SU-DHL-6 (cell line): ENCODE measurements around the gene COL4A2.

Experiments
- H2AFZ ChIP-seq: fragments of 200-600 bp; sonication (generic); 2 replicates; pipeline ENCODE4 v1.6.1; 2014; ENCODE audit warnings: low read depth, mild to moderate bottlenecking, moderate library complexity, mixed read lengths, antibody characterized with exemption, low read length; ENCODE audit not compliant: severe bottlenecking
- H3F3A ChIP-seq: fragments of 200-600 bp; shearing (Covaris generic); 2 replicates; pipeline ENCODE4 v1.6.0; 2016; ENCODE audit warnings: antibody characterized with exemption, mild to moderate bottlenecking; ENCODE audit not compliant: insufficient read depth
- H3K27ac ChIP-seq: fragments of 200-600 bp; sonication (generic); 2 replicates; pipeline ENCODE4 v1.5.1; 2016; ENCODE audit warnings: low read depth, mild to moderate bottlenecking, low read length, moderate library complexity, mixed read lengths
- H3K27me3 ChIP-seq: fragments of 200-600 bp; sonication (generic), shearing (Covaris generic); 2 replicates; pipeline ENCODE4 v1.6.0; 2014; ENCODE audit warnings: mild to moderate bottlenecking, low read length
- H3K36me3 ChIP-seq: fragments of 200-600 bp; sonication (generic); 2 replicates; pipeline ENCODE4 v1.6.1; 2014; ENCODE audit warnings: mild to moderate bottlenecking, low read length, mixed read lengths
- H3K4me2 ChIP-seq: fragments of 300-600, 200-600 bp; shearing (Covaris generic), sonication (generic); 2 replicates; pipeline ENCODE4 v1.6.0; 2014; ENCODE audit warnings: low read length, low read depth, mild to moderate bottlenecking; ENCODE audit not compliant: poor library complexity, severe bottlenecking
- H3K4me3 ChIP-seq: fragments of 200-600 bp; sonication (generic); 2 replicates; pipeline ENCODE4 v1.5.1; 2014; ENCODE audit warnings: antibody characterized with exemption, low read length, mild to moderate bottlenecking, mixed read lengths; ENCODE audit not compliant: insufficient read depth, poor library complexity, severe bottlenecking
- H3K79me2 ChIP-seq: fragments of 200-600 bp; sonication (generic); 2 replicates; pipeline ENCODE4 v1.6.1; 2014; ENCODE audit warnings: mild to moderate bottlenecking, low read length, moderate library complexity; ENCODE audit not compliant: insufficient read depth
- H3K9ac ChIP-seq: fragments of 200-600 bp; sonication (generic); 2 replicates; pipeline ENCODE4 v1.7.0; 2014; ENCODE audit warnings: mild to moderate bottlenecking, low read length
- H3K9me2 ChIP-seq: fragments of 200-600 bp; sonication (generic); replicated peaks from 2 replicates; pipeline ENCODE4 v1.6.1; 2014; ENCODE audit warnings: low read length; ENCODE audit not compliant: insufficient read depth
- H3K9me3 ChIP-seq: fragments of 200-600 bp; sonication (generic); 2 replicates; pipeline ENCODE4 v1.6.1; 2014; ENCODE audit warnings: low read length, mixed read lengths; ENCODE audit not compliant: insufficient read depth
- H4K20me1 ChIP-seq: fragments of 200-600 bp; sonication (generic); 2 replicates; pipeline ENCODE4 v1.6.1; 2014; ENCODE audit warnings: low read depth, mild to moderate bottlenecking, antibody characterized with exemption, low read length, moderate library complexity, mixed read lengths
- EZH2phosphoT487 ChIP-seq: fragments of 200-600 bp; sonication (generic), shearing (Covaris generic); conservative IDR thresholded peaks from 2 replicates; pipeline ENCODE4 v1.6.1; 2018; ENCODE audit warnings: mild to moderate bottlenecking, antibody characterized with exemption, low read length, moderate library complexity, mixed read lengths
- TF ChIP-seq, protein P1 (sequence below): fragments of 200-600 bp; sonication (generic); IDR thresholded peaks from one replicate; pipeline ENCODE4 v1.5.1; 2017; ENCODE audit warnings: antibody characterized with exemption, mild to moderate bottlenecking, low read length, moderate library complexity; ENCODE audit not compliant: insufficient read depth, poor library complexity, severe bottlenecking

The COL4A2 gene

DNA sequence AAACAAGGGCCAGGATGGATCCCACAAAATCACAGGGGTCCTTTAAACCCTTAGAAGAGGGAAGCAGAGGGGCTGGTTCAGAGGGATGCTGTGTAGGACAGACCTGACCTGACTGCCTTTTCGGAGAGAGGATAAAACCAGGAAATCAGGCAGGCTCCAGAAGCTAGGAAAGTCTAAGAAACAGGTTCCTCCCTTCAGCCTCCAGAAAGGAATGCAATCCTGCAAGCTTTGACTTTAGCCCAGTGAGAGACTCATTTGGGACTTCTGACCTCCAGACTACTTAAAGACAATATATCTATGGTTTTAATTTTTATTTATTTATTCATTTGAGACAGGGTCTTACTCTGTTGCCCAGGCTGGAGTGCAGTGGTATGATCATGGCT lies 249.1 kb downstream of the COL4A2 start:
- Histone ChIP-seq H3K4me2 (no peak overlapping the region), H3K36me3 (no peaks in the 10 kb centered on the region), H3K4me3 (no peak overlapping the region), H3K9me3 (no peaks in the 10 kb centered on the region), H2AFZ (no peak overlapping the region), H3K27me3 (no peaks in the 10 kb centered on the region), H3K9me2 (no peaks in the 10 kb centered on the region), H3K27ac (no peak overlapping the region), H3K9ac (no peak overlapping the region), H3F3A (no peaks in the 10 kb centered on the region), H3K79me2 (no peaks in the 10 kb centered on the region), H4K20me1 (no peaks in the 10 kb centered on the region)
- TF ChIP-seq, protein P1, sequence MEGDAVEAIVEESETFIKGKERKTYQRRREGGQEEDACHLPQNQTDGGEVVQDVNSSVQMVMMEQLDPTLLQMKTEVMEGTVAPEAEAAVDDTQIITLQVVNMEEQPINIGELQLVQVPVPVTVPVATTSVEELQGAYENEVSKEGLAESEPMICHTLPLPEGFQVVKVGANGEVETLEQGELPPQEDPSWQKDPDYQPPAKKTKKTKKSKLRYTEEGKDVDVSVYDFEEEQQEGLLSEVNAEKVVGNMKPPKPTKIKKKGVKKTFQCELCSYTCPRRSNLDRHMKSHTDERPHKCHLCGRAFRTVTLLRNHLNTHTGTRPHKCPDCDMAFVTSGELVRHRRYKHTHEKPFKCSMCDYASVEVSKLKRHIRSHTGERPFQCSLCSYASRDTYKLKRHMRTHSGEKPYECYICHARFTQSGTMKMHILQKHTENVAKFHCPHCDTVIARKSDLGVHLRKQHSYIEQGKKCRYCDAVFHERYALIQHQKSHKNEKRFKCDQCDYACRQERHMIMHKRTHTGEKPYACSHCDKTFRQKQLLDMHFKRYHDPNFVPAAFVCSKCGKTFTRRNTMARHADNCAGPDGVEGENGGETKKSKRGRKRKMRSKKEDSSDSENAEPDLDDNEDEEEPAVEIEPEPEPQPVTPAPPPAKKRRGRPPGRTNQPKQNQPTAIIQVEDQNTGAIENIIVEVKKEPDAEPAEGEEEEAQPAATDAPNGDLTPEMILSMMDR = no peak
- no peak for TF ChIP-seq EZH2phosphoT487

- H4K20me1 ChIP-seq = no peaks in the 10 kb centered on the region
- no peak overlapping the region for H3K27ac ChIP-seq
- no peaks in the 10 kb centered on the region for H3K27me3 ChIP-seq
- H3F3A ChIP-seq = no peaks in the 10 kb centered on the region
- H3K4me3 ChIP-seq = no peak overlapping the region
- H3K9ac ChIP-seq = no peak overlapping the region
- H3K79me2 ChIP-seq = no peaks in the 10 kb centered on the region
- no peak overlapping the region for H2AFZ ChIP-seq
- H3K9me2 ChIP-seq = no peaks in the 10 kb centered on the region
- H3K4me2 ChIP-seq = no peak overlapping the region
- TF ChIP-seq, protein P1 = no peak
- TF ChIP-seq EZH2phosphoT487 = no peak
- no peaks in the 10 kb centered on the region for H3K36me3 ChIP-seq
- no peaks in the 10 kb centered on the region for H3K9me3 ChIP-seq
Measured at GRCh38 chr13:110557082-110557481, 250.0 kb downstream of the COL4A2 start.

GRCh38 chr13:110557610-110558305 lies 250.7 kb downstream of the COL4A2 start:
- H3F3A ChIP-seq = no peaks in the 10 kb centered on the region
- H3K4me2 ChIP-seq = no peak overlapping the region
- no peaks in the 10 kb centered on the region for H3K79me2 ChIP-seq
- no peaks in the 10 kb centered on the region for H3K9me2 ChIP-seq
- H3K9ac ChIP-seq = no peak overlapping the region
- H4K20me1 ChIP-seq = no peaks in the 10 kb centered on the region
- no peak overlapping the region for H2AFZ ChIP-seq
- H3K9me3 ChIP-seq = no peaks in the 10 kb centered on the region
- no peaks in the 10 kb centered on the region for H3K27me3 ChIP-seq
- H3K36me3 ChIP-seq = no peaks in the 10 kb centered on the region
- TF ChIP-seq, protein P1 = no peak
- no peak for TF ChIP-seq EZH2phosphoT487
- no peak overlapping the region for H3K4me3 ChIP-seq
- H3K27ac ChIP-seq = no peak overlapping the region
